ENCODE measurements around the gene NEGR1. TPM values are rescaled to one million over a fixed set of nuclear protein-coding genes. Genes with fewer than 3 reads are reported as not detected.

NEGR1 gene
- total and polyA plus RNA-seq, 9 donors = 4.7 to 15.1 (median 9.1) TPM

GRCh38 chr1:71641903-71642302 is 640.4 kb downstream of the NEGR1 start:
- H3K36me3 ChIP-seq = no peaks in the 10 kb centered on the region
- no peak overlapping the region for H3K27ac ChIP-seq
- no peak overlapping the region for H3K4me3 ChIP-seq
- H3K4me1 ChIP-seq (ENCODE audit: insufficient read depth) = no peaks in the 10 kb centered on the region
- TF ChIP-seq CTCF (IDR thresholded peaks at IDR 0.05) = no peak
- TF ChIP-seq EP300 (IDR thresholded peaks at IDR 0.05) = no peak
- no peak for TF ChIP-seq POLR2A (IDR thresholded peaks at IDR 0.05)
- WGBS, 3 donors = 77 to 88% (median 83%) methylated on average over 3 of the region's 3 CpGs
- intact Hi-C loops (cut with DNase I) = no loop called here
- DNase-seq = no peak
- H3K9me3 ChIP-seq = no peaks in the 10 kb centered on the region
- H3K27me3 ChIP-seq = no peaks in the 10 kb centered on the region

GRCh38 chr1:71640998-71641397 is 641.3 kb downstream of the NEGR1 start:
- WGBS, 3 donors = 90 to 93% (median 92%) methylated on average over 5 of the region's 5 CpGs
- no peaks in the 10 kb centered on the region for H3K9me3 ChIP-seq
- no peak for TF ChIP-seq CTCF (IDR thresholded peaks at IDR 0.05)
- no peak for TF ChIP-seq EP300 (IDR thresholded peaks at IDR 0.05)
- TF ChIP-seq POLR2A (IDR thresholded peaks at IDR 0.05) = no peak
- no peak overlapping the region for H3K27ac ChIP-seq
- H3K27me3 ChIP-seq = no peaks in the 10 kb centered on the region
- intact Hi-C loops (cut with DNase I) = no loop called here
- H3K4me1 ChIP-seq (ENCODE audit: insufficient read depth) = no peaks in the 10 kb centered on the region
- no peak overlapping the region for H3K4me3 ChIP-seq
- H3K36me3 ChIP-seq = no peaks in the 10 kb centered on the region
- no peak for DNase-seq

- Histone ChIP-seq H3K27ac (no peak overlapping the region), H3K9me3 (no peaks in the 10 kb centered on the region), H3K4me3 (no peak overlapping the region), H3K4me1 (ENCODE audit: insufficient read depth) (no peaks in the 10 kb centered on the region), H3K27me3 (no peaks in the 10 kb centered on the region), H3K36me3 (no peaks in the 10 kb centered on the region)
- WGBS, 3 donors = 87 to 90% (median 87%) methylated on average over 3 of the region's 3 CpGs
- DNase-seq = no peak
- intact Hi-C loops (cut with DNase I) = no loop called here
- TF ChIP-seq EP300 (IDR thresholded peaks at IDR 0.05) (no peak), POLR2A (IDR thresholded peaks at IDR 0.05) (no peak), CTCF (IDR thresholded peaks at IDR 0.05) (no peak)
These were observed 642.2 kb downstream of the NEGR1 start for GRCh38 chr1:71640116-71640515.

- H3K4me1 ChIP-seq (ENCODE audit: insufficient read depth) = no peaks in the 10 kb centered on the region
- intact Hi-C loops (cut with DNase I) = no loop called here
- H3K4me3 ChIP-seq = no peak overlapping the region
- H3K27me3 ChIP-seq = no peaks in the 10 kb centered on the region
- H3K36me3 ChIP-seq = no peaks in the 10 kb centered on the region
- no peak for DNase-seq
- 52 to 69% (median 52%) methylated on average over 4 of the region's 4 CpGs for WGBS, 3 donors
- H3K27ac ChIP-seq = no peak overlapping the region
- H3K9me3 ChIP-seq = no peaks in the 10 kb centered on the region
- TF ChIP-seq POLR2A (IDR thresholded peaks at IDR 0.05) (no peak), CTCF (IDR thresholded peaks at IDR 0.05) (no peak), EP300 (IDR thresholded peaks at IDR 0.05) (no peak)
These were observed 644.1 kb downstream of the NEGR1 start for GRCh38 chr1:71638081-71638766.

Measured in ovary (tissue), 9 donors.